Measurements from ENCODE around the gene TP73.

DNA sequence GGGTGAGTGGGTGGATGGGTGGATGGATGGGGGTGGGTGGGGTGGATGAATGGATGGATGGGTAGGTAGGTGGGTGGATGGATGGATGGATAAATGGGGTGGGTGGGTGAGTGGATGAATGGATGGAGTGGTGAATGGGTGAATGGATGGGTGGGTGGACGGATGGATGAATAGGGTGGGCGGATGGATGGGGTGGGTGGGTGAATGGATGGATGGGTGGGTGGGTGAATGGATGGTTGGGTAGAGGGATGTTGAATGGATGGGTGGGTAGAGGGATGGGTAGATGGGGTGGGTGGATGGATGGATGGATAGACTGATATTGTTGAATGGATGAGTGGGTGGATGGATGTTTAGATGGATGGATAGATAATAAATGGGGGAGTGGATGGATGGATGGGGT lies 73.0 kb downstream of the TP73 start:
- TF ChIP-seq CTCF (conservative IDR thresholded peaks at IDR 0.05; ENCODE audit: low read depth, low read length) (no peak), EZH2 (IDR thresholded peaks at IDR 0.05; ENCODE audit: borderline replicate concordance, low read depth, low read length, poor library complexity, severe bottlenecking) (no peak)

All from A673 (cell line).